Activated CD8-positive, alpha-beta memory T cell treated with anti-CD3 and anti-CD28 coated beads, Interleukin-2, amount 50 U/mL, for 48 hours (primary cell): ENCODE measurements around the gene SLFN12.
A peak's percentile ranks its signal among the peaks of the same experiment; 100 is the strongest.
"Not testable (repeated sequence)": the region's sequence is repeated elsewhere in the genome, so short reads cannot be mapped to it uniquely, and the experiment has no call there.

ENCODE experiments used
- DNase-seq: peaks from one replicate; pipeline ENCODE4 v3.0.0-alpha.2; 2020

SLFN12 gene

DNA sequence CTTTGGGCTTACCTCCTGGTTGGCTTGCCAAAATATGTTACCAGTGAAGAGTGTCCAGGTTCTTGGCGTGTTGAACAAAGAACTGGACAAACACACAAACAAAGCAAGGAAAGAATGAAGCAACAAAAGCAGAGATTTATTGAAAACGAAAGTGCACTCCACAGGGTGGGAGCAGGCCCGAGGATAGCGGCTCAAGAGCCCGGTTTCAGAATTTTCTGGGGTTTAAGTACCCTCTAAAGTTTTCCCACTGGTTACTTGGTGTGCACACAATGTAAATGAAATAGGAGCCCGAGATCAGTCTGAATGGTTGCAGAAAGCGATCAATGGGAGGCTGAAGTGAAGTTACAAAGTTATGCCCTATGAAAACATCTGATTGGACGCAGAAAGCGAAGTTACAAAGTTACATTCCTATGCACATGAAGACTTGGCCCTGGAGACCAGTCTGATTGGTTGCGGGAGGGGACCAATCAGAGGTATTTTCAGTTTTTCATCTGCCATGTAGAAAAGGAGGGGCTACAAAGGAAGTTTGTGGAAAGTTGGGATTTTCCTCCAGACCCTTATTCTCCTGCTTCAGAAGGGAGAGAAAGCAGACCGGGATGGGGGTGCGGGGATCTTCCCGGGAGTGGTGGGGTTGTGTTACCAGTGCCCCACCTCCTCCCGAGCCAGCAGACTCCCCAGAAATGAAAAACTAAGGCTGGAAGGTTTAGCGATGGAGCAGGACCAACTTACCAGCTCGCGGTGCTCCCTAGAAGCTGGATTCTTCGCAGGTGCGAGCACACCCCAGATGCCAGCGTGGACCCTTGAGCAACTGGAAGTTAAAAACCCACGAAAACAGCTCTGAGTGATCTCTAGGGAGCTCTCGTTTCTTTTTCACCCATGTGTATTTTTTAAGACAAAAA is at the start of gene SLFN12:
SLFN12 (minus strand) TSS at position 325 of the 899 bp plus-strand sequence. CDS start 9,472 bp downstream, outside the sequence.
- DNase-seq, result peak; percentile 60

DNA sequence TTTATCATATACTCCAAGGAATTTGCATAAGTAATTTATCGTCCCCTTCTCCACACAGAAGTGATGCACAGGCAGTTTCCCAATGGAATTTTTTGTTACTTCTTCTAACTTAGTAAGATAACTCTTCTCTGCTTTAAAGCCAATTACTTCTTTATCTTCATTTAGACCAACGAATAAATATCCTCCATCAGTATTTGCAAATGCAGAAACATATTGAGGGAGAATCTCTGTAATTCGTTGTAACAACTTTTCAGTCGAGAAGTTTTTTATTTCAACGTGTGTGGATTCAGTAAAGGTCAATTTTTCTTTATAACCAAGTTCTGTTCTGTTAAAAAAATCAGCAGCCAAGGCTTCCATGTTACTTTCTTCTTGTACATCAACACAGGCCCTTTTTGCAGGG is 47.0 kb upstream of the SLFN12 start:
- DNase-seq, result no peak

DNA sequence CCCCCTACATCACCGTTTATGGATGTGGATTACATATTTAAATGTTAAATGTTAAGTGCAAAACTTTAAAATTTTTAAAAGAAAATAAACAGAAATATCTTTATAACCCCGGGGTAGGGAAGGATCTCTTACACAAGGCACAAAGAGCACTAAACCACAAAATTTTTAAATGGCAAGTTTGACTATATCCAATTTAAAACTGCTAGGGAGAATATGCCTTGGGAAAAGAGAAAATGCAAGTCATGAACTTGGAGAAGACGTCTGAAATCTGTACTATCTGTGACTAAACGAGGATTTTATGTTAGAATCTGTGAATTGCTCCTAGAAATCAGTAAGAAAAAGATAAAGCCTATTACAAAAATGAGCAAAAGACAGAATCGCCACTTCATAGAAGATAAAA is 44.9 kb upstream of the SLFN12 start:
- DNase-seq, result no peak

DNA sequence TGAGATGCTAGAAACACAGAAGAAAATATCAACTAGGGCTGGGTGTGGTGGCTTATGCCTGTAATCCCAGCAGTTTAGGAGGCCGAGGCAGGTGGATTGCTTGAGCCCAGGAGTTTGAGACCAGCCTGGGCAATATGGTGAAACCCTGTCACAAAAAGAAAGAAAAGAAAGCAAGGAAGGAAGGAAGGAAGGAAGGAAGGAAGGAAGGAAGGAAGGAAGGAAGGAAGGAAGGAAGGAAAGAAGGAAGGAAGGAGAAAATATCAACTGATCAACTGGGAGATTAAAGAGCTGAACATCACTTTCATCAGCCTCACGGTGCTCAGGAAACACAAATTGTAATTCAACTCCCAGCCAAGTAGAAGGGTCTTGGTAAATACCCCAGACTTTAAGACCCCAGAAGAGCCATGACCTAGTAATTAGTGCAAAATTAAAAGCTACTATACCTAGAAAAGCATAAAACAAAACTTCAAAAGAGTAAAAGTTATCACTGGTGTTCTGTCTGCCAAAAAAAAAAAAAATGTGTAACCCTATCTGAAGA is 44.1 kb upstream of the SLFN12 start:
- no peak for DNase-seq

DNA sequence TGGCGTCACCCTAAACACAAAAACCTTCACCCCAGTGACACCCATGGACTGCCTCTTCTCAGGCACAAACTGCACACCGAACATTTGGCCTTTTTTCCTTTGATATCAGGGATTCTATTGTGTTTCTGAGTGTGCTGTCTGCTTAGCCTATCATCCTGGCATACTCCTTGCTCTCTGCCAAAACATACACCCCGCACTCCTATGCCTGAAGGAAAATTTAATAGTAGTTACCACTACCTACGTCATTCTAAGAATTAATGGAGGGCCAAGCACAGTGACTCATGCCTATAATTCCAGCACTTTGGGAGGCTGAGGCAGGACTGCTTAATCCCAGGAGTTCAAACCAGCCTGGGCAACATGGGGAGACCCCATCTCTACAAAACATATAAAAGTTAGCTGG is 36.2 kb upstream of the SLFN12 start:
- no peak for DNase-seq

DNA sequence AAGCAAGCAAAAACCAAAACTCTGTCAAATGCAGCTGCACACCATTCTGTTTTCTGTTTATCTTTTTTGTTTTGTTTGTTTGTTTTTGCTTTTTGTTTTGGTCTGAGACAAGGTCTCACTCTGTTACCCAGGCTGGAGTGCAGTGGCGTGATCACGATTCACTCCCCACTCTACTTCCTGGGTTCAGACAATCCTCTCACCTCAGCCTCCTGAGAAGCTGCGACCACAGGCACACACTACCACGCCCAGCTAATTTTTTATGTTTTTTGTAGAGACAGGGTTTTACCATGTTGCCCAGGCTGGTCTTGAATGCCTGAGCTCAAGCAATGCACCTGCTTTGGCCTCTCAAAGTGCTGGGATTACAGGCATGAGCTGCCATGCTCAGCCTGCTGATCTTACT is 35.5 kb upstream of the SLFN12 start:
- DNase-seq, result no peak

DNA sequence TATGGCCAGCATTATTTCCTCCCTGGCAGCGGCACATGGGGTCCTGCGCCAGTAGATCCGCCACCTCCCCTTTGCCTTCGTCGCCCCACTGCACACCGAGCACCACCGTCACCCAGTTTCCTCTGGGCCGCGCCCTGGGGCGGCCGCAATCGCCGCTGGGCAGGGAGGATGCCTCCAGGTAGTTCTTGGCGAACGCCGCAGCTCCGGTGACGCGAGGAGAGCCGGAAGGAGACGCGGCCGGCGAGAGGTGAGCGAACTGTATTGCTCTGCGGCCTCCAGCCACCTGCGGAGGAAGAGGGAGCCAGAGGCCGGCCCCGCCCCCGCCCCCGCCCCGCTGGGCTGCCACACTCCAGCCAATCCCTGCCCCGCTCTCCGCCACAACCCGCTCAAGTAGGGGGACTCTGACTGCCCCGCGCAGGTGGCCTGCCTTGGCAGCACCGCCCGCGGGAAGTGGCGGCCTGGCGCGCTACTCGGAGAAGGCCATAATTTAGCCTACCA is 28.1 kb upstream of the SLFN12 start:
- peak; percentile 76 for DNase-seq

DNA sequence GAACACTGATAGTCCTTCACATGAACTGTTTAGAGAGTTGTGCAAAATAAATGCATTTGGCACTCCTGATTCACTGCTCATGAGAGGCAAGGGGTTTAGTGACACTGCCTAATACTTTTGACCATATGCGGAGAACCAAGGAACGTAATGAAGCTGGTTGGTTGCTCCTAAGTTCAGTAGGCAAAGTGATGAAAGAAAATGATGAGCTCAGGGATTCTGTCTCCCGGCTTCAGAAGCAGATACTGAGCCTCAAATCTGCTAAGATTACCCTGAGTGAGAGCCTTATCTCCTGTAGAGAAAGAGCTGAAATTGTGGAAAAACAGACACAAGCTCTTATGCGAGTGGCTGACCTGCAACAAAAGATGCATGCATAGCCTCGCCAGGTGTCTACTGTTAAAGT is 21.7 kb upstream of the SLFN12 start:
- DNase-seq, result not testable (repeated sequence)

DNA sequence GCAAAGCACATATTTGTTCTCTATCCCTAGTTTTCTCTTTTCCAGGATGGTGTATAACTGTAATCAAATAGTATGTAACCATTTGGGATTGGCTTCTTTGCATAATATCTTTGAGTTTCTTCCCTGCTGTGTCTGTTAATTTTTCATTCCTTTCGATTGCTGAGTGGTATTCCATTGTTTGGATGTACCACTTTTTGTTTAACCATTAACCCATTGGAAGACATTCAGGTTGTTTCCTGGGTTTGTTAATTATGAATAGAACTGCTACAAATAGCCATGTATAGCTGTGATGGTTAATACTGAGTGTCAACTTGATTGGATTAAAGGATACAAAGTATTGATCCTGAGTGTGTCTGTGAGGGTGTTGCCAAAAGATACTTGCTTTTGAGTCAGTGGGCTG is 20.9 kb upstream of the SLFN12 start:
- no peak for DNase-seq

DNA sequence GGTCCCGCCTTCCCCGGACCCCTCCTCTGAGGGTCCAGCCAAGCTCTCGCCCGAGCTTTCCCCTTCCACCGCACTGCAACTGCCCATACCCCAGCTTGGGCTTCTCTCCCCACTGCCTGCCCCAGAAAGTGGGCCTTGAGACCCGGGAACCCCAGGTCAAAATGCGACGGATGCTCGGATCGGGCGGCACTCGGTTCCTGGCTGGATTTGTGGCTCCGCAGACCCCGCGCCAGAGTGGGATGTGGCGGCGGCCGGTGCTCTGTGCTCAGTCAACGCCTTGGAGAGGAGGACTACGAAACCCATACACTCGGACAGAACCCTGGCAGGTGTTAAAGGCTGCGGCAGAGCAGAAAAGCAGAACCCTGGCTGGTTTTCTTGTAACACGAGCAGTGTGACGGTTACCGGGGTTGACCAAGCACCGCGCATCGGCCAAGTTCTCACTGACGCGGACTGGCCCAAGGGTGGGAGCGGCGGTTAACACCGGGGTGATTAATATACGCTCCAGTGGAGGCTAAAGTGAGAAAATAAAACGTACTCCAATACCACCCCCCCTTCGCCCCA is 17.2 kb upstream of the SLFN12 start:
- DNase-seq, result no peak

DNA sequence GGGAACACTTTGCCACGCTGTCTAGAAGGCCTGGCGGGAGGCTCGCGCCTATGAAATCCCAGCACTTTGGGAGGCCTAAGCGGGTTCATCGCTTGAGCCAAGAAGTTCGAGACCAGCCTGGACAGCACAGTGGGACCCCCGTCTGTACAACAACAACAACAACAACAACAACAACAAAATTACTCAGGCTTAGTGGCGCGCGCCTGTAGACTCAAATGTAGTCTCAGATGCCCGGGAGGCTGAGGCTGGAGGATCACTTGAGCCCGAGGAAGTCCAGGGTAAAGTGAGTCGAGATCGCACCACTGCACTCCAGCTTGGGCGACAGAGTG is 16.6 kb upstream of the SLFN12 start:
- DNase-seq, result no peak

DNA sequence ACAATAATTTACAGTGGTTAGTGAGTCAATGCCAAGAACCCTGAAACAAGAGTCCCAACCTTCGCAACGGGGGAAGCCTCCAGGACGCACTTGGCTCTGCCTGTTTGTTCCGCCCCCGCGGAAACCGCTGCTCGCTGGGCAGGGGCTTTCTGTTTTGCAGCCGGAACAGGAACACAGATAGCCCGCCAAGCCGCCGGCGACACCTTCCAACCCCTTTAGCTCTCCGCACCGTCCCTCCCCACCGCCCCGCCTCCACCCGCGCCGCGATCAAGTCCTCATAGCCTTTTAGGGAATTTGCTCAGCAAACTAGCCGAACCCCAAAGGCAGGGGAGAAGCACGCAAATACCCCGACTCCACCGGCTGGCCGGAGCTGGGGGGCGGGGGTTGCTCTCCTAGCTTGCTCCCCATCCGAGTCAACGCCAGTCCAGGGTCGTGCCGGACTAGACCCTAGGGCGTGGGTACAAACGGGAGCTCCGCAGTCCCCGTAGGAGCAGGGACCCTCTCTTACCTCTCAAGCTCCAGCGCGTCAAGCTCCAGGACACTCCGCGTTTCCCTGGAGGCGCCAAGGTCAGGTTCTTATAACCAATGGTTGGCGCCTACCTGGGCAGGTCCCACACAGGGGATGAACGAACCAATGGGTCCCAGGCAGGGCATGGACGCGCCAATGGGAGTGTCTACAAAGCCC is 16.1 kb upstream of the SLFN12 start, which contains the start of gene SLFN13:
SLFN13 (minus strand) TSS at position 553 of the 685 bp plus-strand sequence. CDS start 3,086 bp downstream, outside the sequence.
- DNase-seq, result peak; percentile 95

DNA sequence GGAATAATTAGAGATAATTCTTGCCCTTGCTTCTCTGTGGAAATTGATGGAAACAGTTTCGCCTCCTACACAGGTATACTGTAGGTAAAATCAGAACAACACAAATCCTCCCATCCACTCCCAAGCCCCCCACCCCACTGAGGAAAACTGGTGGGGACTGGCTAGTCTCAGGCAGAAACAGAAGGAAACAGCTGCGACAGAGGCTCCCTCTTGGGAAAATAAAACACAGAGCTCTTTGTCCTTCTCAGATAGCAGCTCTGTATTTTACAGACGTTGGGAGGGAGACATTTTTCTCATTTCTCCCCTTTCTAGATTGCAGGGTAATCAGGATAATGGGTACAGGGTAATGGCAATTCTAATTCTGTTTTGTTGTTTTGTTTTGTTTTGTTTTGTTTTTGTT is 15.2 kb upstream of the SLFN12 start:
- no peak for DNase-seq

DNA sequence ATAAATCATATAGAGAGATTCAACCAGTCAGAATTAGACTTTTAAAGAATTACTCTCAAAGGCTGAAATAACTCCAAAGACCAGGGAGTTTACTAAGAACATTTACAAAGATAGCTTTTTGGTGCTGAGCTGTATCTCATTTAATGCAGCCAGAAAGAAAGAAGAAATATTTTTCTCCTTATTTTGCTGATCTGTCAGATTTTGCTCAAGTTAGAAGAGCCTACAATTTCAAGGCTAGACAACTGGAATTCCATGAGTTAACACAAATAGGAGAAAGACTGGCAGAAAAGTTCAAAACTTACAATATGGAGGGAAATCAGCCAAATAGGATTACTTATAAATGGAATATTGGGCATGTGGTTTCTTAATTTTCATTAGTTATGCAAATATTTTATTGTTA is 6.1 kb upstream of the SLFN12 start:
- DNase-seq, result no peak

DNA sequence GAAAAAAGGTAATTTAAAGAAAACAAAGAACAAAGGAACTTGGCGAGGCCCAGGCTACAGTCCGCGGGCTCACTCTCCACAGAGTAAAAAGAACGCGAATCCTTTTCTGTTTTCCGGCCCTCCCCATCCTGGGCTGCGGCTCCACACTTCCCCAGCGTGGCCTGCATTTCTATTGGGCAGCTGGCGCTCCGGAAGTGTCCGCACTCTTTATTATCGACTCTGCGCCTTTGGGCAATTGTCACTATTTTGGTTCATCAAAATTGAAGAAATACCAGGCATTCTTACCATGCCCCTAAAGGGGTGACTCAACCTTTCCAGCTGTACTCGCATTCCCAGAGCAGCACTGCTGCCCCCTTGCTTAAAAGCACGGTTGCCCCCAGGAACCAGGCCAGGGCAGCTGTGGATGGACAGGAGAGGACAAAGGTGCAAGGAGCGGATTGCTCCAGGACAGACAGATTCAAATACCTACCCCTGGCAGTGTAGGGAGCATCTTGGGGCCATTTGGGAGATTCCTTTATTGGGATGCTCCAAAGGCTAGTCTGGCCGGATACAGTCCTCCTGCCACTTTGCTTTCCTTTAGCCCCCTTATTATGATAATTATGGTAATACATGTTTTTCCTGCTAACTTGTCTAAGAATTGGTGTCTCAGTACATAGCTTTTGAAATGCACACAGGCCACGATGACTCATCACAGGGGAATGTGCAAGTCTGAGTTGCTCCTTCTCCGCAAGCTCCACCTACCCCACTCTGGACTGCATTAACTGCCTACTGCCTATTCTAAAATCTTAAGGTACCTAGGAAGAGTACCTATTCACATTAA is 985 bp upstream of the SLFN12 start:
- peak; percentile 67 for DNase-seq

DNA sequence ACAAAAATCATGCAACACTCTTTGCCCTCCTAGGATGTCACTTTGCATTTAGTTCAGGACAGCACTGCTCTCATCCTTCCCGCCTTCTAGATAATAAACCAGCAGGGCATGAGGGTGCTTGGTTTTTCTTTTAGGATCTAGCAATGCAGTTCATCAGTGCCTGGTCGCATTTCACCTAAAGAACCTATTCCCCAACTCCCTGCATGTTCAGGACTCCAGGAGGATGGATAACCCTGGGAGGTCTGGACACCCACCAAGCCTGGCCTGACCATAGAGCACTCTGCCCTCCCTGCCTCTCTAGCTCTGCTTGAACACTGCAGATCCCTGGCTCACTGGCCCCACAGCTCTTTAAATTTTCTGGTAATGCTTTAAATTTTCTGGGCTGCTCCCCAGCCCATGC is 2.6 kb downstream of the SLFN12 start:
- DNase-seq, result no peak

DNA sequence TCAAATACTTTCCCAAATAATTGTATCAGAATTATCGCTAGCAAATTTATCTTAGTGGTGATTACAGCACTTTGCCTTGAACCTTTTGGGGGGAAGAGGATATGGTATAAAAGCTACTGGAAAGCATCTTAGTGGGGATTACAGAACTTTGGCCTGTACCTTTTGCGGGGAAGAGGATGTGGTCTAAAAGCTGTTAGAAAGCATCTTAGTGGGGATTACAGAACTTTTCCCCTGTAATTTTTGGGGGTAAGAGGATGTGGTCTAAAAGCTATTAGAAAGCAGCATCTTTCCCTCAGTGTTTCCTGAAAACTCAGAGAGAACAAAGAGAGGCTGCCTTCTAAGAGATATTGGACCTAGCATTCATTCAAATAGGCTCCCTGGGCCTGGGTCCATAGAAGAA is 4.1 kb downstream of the SLFN12 start:
- no peak for DNase-seq

DNA sequence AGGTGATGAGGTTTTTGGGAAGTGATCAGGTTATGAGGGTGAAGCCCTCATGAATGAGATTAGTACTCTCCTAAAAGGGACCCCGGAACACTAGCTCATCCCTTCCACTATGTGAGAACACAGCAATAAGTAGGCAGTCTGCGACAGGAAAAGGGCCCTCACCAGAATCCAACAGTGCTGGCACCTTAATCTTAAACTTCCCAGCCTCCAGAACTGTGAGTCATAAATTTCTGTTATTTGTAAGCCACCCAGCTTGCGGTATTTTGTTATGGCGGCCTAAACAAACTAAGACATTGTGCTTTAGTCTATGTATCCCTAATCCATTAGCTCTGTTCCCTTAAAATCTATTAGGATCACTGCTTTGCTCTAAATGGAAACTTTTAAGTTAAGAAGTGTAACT is 8.5 kb downstream of the SLFN12 start:
- no peak for DNase-seq

DNA sequence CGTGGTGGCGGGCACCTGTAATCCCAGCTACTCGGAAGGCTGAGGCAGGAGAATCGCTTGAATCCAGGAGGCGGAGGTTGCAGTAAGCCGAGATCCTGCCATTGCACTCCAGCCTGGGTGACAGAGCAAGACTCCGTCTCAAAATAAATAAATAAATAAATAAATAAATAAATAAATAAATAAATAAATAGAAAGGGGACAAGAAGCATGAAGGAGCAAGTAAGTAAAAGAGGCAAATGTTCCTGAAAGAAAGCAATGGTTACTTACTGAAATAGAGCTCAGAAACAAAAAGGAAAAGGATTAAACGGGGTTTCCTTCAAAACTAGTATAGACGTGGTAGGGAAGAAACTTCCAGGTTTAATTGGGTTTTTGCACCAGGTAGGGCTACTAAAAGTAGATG is 11.2 kb downstream of the SLFN12 start:
- not testable (repeated sequence) for DNase-seq

DNA sequence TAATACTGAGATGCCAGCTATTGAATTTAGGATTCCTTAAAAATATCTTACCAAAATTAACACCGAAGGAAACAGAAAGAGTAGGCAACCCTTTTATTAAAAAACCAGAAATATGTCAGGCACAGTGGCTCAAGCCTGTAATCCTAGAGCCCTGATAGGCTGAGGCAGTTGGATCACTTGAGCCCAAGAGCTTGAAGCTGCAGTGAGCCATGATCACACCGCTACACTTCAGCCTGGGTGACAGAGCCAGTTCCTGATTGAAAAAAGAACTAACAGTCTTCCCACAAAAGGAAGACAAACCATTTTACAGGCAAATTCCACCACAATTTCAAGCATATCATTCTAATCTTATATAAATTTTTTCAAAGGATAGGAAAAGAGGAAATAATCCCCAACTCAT is 15.6 kb downstream of the SLFN12 start:
- no peak for DNase-seq

DNA sequence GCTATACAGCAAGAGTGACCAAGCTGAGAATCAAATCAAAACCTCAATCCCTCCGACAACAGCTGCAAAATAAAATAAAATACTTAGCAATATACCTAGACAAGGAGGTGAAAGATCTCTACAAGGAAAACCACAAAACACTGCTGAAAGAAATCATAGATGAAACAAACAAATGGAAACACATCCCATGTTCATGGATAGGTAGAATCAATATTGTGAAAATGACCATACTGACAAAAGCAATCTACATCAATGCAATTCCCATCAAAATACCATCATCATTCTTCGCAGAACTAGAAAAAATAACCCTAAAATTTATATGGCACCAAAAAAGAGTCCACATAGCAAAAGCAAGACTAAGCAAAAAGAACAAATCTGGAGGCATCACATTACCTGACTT is 17.6 kb downstream of the SLFN12 start:
- not testable (repeated sequence) for DNase-seq

DNA sequence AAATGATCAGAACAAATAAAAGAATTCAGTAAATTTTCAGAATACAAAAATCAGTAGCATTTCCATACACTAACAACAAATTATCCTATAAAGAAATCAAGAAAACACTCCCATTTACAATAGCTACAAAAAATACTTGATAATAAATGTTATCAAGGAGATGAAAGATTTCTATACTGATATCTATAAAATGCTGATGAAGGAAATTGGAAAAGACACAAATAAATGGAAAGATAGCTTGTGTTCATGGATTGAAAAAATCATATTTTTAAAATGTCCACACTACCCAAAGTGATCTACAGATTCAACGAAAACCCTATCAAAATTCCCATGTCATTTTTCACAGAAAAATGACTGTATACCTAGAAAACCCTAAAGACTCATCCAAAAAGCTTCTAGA is 18.1 kb downstream of the SLFN12 start:
- DNase-seq, result no peak

DNA sequence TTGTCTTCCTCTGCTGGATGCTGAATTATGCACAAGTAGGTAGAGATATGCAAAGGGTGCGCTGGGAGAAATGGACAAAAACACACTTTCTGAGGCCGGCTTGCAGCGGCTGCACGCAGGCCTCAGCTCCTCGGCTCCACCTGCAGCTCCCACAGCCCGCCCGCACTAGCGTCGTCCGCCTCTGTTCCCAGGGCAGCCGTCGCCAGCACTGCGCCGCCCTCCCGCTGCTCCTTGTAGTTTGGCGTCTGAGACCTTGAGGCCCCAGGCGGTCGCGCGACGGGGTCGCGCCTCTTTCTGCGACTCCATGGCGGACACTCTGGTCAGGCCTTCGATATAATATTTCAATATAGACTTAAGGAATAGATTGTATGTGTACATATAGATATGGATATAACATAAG is 24.8 kb downstream of the SLFN12 start:
- no peak for DNase-seq
